ENCODE results near the gene ATP5MG.

DNA sequence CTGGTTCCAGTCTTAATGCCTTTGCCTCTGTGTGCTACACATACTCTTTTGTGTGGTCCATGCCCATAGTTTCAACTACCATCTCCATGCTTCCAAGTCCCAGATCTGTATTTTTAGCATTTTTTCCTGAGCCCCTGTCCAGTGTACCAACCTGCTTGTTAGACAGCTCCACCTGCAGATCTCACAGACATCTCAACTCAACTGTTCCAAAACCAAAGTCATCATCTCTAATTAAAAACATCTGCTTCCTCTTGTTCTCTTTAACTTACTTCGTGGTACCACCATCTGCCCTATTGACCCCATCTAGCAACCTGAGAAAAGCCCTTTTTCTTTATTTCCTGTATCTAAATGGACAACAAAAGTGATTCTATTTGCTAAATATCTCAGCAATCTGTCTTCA is 26.3 kb downstream of the ATP5MG start:
- no peak for TF ChIP-seq EZH2 (IDR thresholded peaks at IDR 0.05; ENCODE audit: insufficient read depth, low read length)
- TF ChIP-seq, protein P1, sequence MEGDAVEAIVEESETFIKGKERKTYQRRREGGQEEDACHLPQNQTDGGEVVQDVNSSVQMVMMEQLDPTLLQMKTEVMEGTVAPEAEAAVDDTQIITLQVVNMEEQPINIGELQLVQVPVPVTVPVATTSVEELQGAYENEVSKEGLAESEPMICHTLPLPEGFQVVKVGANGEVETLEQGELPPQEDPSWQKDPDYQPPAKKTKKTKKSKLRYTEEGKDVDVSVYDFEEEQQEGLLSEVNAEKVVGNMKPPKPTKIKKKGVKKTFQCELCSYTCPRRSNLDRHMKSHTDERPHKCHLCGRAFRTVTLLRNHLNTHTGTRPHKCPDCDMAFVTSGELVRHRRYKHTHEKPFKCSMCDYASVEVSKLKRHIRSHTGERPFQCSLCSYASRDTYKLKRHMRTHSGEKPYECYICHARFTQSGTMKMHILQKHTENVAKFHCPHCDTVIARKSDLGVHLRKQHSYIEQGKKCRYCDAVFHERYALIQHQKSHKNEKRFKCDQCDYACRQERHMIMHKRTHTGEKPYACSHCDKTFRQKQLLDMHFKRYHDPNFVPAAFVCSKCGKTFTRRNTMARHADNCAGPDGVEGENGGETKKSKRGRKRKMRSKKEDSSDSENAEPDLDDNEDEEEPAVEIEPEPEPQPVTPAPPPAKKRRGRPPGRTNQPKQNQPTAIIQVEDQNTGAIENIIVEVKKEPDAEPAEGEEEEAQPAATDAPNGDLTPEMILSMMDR (IDR thresholded peaks at IDR 0.05; ENCODE audit: insufficient read depth, low read depth, low read length), result no peak
